ENCODE results near the gene NOP14.
"Not testable (repeated sequence)": the region's sequence is repeated elsewhere in the genome, so short reads cannot be mapped to it uniquely, and the experiment has no call there.

GRCh38 chr4:2918300-2918699 is 44.9 kb downstream of the NOP14 start:
- TF ChIP-seq CTCF (conservative IDR thresholded peaks at IDR 0.05; ENCODE audit: low read depth in 2 of 2); EZH2phosphoT487 (IDR thresholded peaks at IDR 0.05; ENCODE audit: unreplicated experiment): not testable (repeated sequence)

Data from GM23338 (cell line).